ENCODE data around the gene PPFIBP1. TPM values are rescaled to one million over a fixed set of nuclear protein-coding genes. Genes with fewer than 3 reads are reported as not detected.
"Not testable (repeated sequence)": the region's sequence is repeated elsewhere in the genome, so short reads cannot be mapped to it uniquely, and the experiment has no call there.

The PPFIBP1 gene
- total RNA-seq, 1 experiment from 2014 or later = 17.0 TPM

DNA sequence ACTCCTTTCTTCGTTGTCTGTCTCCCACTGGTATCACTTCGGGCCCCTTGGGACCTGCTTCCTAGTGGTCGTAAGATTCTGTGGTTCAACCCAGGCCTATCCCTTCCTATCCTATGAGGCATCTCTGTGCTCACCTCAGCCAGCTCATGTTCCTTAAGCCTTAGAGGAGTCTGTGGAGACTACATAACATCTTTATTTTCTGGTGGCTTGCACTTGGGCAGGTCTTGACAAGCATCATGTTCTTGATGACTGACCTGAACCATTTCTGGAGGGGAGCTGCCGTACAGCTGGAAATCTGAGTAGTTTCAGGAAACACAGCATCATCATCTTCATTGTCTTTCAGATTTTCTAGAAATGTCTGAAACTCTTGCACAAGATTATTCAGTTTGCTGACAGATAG lies 69.3 kb downstream of the PPFIBP1 start:
- Histone ChIP-seq H3K36me3 (replicated peaks; ENCODE audit: control insufficient read depth, insufficient read depth, low read length) (no peaks in the 10 kb centered on the region), H3K4me3 (ENCODE audit: insufficient read depth, low read depth, low read length) (no peak overlapping the region), H3K27me3 (ENCODE audit: control insufficient read depth, insufficient read depth, low read length) (no peaks in the 10 kb centered on the region)
- DNase-seq = no peak

DNA sequence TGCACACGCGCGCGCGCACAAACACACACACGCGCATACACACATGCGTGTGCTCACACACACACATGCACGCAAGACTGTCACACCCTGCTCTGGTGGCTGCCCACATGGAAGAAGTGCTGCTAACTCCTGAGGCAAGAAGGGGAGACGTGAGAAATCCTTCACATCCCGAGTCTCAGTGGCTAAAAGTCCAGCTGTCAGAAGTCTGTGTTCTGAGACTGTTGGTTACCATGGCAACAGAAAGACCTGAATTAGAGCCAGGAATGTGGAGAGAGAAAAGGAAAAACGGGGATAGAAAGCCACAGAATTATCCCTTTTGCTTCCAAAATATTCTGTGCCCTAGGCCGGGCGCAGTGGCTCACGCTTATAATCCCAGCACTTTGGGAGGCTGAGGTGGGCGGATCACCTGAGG lies 71.2 kb downstream of the PPFIBP1 start:
- H3K27me3 ChIP-seq (ENCODE audit: control insufficient read depth, insufficient read depth, low read length) = no peaks in the 10 kb centered on the region
- no peak for DNase-seq
- H3K36me3 ChIP-seq (replicated peaks; ENCODE audit: control insufficient read depth, insufficient read depth, low read length) = no peaks in the 10 kb centered on the region
- H3K4me3 ChIP-seq (ENCODE audit: insufficient read depth, low read depth, low read length) = no peak overlapping the region

DNA sequence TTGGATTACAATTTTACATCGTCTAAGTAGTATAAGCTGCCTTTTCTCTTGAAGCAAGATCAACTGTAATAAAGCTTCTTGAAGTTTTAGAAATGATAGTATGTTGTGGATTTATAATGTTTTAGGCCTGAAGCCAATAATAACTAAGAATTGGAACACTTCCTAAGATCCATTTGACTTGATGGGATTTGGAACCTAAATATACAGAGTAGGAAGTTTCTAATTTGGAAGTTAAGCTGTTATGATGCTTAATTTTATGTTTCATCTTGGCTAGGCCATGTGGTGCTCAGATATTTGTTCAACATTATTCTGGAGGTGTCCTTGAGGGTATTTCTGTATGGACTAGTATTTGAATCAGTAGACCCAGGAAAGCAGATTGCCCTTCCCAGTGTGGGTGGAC lies 74.9 kb downstream of the PPFIBP1 start:
- not testable (repeated sequence) for H3K27me3 ChIP-seq (ENCODE audit: control insufficient read depth, insufficient read depth, low read length); H3K36me3 ChIP-seq (replicated peaks; ENCODE audit: control insufficient read depth, insufficient read depth, low read length); DNase-seq; H3K4me3 ChIP-seq (ENCODE audit: insufficient read depth, low read depth, low read length)

DNA sequence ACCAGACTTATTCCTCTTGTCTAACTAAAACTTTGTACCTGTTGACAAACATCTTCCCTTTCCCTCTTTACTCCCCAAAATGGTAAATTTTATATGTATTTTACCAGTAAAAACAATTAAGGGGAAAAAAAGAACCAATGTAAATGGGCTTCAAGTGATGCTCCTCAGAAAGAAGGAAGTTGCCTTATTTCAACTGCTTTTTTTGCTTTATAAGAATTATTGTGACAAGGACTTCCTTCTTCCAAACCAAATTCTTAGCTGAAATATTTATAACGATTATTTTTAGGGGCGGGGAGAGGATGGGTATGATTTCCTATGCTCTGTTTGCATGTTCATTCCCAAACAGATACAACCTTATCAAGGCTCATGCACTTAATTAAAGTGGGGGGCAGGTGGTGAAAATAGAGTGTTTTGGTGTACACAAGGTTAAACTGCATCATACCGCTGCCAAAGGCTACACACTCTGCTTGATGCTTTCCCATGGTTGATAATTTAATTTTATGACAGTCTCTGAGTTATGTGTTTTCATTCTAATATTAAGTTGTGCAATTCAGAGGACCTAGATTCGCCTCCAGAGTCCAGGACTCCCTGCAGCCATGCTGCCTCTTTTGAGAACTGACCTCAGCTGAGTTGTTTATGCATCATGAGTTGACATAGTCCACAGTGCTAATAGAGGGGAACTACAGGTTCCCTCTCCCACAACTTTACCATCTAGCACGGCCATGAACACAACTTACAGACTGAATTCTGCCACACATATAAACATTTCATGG lies 77.2 kb downstream of the PPFIBP1 start:
- H3K27me3 ChIP-seq (ENCODE audit: control insufficient read depth, insufficient read depth, low read length); H3K36me3 ChIP-seq (replicated peaks; ENCODE audit: control insufficient read depth, insufficient read depth, low read length); H3K4me3 ChIP-seq (ENCODE audit: insufficient read depth, low read depth, low read length); DNase-seq: not testable (repeated sequence)

DNA sequence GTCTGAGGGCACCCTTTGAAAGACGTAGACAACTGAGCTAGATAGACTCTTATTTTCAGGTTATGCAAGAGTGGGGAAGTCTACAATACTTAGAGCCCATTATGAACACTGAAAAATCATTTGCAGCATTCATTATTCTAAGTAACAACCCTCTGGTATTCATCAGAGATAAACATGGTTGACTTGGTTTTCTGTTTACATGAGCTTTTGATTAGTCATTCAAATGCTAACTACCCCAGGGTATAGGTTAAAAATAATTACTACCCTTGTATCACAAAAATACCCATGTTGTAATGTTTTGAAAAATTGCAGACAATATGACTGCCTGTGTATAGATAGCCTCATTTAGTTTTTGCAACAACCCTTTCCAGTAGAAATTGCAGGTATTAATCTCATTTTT lies 78.5 kb downstream of the PPFIBP1 start:
- DNase-seq = no peak
- H3K27me3 ChIP-seq (ENCODE audit: control insufficient read depth, insufficient read depth, low read length) = no peaks in the 10 kb centered on the region
- H3K36me3 ChIP-seq (replicated peaks; ENCODE audit: control insufficient read depth, insufficient read depth, low read length) = no peaks in the 10 kb centered on the region
- H3K4me3 ChIP-seq (ENCODE audit: insufficient read depth, low read depth, low read length) = no peak overlapping the region

DNA sequence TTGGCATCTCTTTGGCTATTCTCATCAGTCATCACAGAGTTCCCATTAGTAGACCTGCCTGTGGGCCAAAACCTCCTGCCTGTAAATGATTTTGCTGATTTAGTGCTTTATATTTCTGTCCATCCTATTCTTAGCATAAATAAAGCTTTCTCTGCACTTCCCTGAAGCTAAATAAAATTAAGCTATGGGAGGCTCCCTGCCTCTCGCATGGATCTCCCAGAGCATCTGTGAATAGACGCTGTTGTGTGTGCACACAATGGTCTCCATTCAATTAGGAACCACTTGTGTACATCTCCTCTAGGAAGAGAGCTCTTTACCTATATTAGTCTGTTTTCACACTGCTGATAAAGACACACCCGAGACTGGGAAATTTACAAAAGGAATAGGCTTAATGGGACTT lies 80.4 kb downstream of the PPFIBP1 start:
- Histone ChIP-seq H3K4me3 (ENCODE audit: insufficient read depth, low read depth, low read length) (no peak overlapping the region), H3K27me3 (ENCODE audit: control insufficient read depth, insufficient read depth, low read length) (no peaks in the 10 kb centered on the region), H3K36me3 (replicated peaks; ENCODE audit: control insufficient read depth, insufficient read depth, low read length) (no peaks in the 10 kb centered on the region)
- DNase-seq = no peak

DNA sequence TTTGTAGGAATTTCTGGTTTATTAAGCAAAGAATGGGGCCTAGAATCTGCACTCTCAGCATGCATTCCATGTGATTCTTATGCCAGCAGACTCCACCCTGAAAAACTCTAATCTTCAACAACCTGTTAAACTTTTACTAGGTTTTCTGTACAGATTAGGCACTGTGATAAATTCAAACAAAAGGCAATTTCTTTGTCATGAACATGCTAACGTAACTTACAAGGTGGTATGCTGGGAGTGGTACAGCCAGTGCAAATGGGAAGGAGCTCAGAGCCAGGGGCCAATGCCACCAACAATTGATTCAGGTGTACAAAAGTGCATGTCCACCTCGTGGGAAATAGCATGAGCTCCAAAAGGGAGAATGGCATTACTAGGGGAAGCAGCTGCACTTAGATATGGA lies 83.0 kb downstream of the PPFIBP1 start:
- no peaks in the 10 kb centered on the region for H3K36me3 ChIP-seq (replicated peaks; ENCODE audit: control insufficient read depth, insufficient read depth, low read length)
- no peak overlapping the region for H3K4me3 ChIP-seq (ENCODE audit: insufficient read depth, low read depth, low read length)
- no peak for DNase-seq
- H3K27me3 ChIP-seq (ENCODE audit: control insufficient read depth, insufficient read depth, low read length) = no peaks in the 10 kb centered on the region

DNA sequence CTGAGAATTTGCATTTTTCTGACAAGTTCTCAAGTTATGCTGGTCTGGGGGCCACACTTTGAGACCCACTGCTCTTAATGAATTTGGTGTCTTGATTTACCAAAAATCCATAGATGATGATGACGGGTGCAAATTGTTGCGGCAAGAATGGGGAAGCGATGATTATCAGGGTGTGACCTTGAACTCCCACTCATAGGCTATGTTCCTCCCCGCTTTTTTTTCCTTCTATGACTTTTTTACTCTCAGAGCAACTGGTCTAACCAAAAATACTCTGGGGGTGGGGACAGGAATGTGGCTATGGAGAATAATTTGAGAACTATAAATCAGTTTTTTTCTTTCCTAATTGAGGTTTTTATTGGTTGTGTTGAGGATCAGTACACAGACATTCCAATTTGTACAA lies 83.6 kb downstream of the PPFIBP1 start:
- no peak overlapping the region for H3K4me3 ChIP-seq (ENCODE audit: insufficient read depth, low read depth, low read length)
- no peaks in the 10 kb centered on the region for H3K27me3 ChIP-seq (ENCODE audit: control insufficient read depth, insufficient read depth, low read length)
- H3K36me3 ChIP-seq (replicated peaks; ENCODE audit: control insufficient read depth, insufficient read depth, low read length) = no peaks in the 10 kb centered on the region
- DNase-seq = no peak

DNA sequence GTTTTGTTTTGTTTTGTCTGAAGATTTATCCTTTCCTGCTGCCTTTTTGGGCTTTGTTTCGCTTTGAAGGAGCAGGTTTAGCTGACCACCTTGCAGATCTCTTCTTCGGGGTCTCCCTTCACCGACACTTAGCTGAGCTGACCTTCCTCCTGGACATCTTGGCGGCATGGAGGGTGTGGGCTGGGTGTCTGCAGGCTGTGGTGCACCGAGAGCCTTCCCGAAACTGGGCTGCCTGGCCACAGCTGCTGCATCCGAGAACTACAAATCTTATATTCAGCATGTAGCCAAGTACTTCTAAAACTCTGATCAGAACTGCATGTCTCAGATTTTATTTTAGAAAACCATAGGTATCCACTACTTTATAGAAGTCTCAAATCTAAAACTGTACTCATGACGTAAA lies 84.9 kb downstream of the PPFIBP1 start:
- H3K36me3 ChIP-seq (replicated peaks; ENCODE audit: control insufficient read depth, insufficient read depth, low read length) = no peaks in the 10 kb centered on the region
- no peak for DNase-seq
- no peak overlapping the region for H3K4me3 ChIP-seq (ENCODE audit: insufficient read depth, low read depth, low read length)
- no peaks in the 10 kb centered on the region for H3K27me3 ChIP-seq (ENCODE audit: control insufficient read depth, insufficient read depth, low read length)

DNA sequence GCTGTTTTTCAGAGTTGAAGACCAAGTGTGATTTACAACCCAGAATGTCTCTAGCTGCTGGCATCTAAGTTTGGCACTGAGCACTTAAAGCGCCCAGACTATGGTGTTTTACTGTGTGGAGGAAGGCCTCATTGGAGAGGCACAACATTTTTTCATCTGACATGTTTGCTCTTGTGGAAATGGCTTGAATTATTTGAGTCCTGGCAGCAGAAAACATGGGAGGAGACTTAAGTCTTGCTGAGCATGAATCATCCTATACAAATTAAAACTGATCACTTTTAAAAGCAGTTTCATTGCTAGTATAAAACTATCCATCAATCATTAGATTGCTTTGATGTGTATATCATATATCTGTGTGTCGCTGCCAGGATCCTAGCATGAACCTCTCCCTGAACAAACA lies 86.4 kb downstream of the PPFIBP1 start:
- no peak for DNase-seq

DNA sequence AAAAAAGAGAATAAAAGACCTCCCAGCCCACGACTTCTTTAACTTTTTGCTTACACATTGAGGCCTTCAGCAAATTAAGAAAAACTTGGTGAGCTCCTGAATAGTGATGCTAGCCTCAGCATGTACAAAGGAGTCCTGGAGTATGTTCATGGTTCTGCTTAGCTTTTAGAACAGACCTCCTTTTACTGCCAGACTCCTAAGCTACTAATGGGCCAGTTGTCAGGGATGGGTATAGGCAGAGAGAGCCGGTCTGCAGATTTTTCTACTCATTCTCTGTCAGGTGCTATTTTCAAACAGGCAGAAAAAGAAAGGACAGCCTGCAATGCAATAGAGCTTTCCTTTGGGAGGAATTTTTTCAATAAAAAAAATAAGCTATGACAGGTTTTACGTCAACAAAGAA lies 90.4 kb downstream of the PPFIBP1 start:
- H3K36me3 ChIP-seq (replicated peaks; ENCODE audit: control insufficient read depth, insufficient read depth, low read length) = no peaks in the 10 kb centered on the region
- DNase-seq = no peak
- H3K4me3 ChIP-seq (ENCODE audit: insufficient read depth, low read depth, low read length) = no peak overlapping the region
- H3K27me3 ChIP-seq (ENCODE audit: control insufficient read depth, insufficient read depth, low read length) = no peaks in the 10 kb centered on the region

More for the DNA sequence above, 86.4 kb downstream of the PPFIBP1 start:
- Histone ChIP-seq H3K4me3 (ENCODE audit: insufficient read depth, low read depth, low read length) (no peak overlapping the region), H3K36me3 (replicated peaks; ENCODE audit: control insufficient read depth, insufficient read depth, low read length) (no peaks in the 10 kb centered on the region), H3K27me3 (ENCODE audit: control insufficient read depth, insufficient read depth, low read length) (no peaks in the 10 kb centered on the region)

DNA sequence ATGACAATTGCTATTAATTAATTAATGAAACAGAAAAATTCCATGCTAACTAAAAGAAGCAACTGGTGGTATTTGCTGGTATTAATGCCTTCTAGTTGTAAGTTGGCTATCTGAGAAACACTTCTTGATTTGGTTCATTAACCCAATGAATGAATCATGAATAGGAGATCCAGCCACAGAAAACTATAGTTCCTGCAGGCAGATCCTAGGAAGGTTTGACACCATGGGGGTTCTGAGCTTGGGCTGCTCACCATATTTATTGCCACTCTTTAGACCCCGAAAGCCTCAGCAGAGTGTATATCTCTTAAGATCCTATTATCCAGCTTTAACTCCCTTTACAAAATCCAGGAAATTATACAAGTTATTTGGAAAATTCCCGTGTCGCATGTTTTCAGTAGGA lies 90.9 kb downstream of the PPFIBP1 start:
- no peak for DNase-seq
- Histone ChIP-seq H3K4me3 (ENCODE audit: insufficient read depth, low read depth, low read length) (no peak overlapping the region), H3K27me3 (ENCODE audit: control insufficient read depth, insufficient read depth, low read length) (no peaks in the 10 kb centered on the region), H3K36me3 (replicated peaks; ENCODE audit: control insufficient read depth, insufficient read depth, low read length) (no peaks in the 10 kb centered on the region)

DNA sequence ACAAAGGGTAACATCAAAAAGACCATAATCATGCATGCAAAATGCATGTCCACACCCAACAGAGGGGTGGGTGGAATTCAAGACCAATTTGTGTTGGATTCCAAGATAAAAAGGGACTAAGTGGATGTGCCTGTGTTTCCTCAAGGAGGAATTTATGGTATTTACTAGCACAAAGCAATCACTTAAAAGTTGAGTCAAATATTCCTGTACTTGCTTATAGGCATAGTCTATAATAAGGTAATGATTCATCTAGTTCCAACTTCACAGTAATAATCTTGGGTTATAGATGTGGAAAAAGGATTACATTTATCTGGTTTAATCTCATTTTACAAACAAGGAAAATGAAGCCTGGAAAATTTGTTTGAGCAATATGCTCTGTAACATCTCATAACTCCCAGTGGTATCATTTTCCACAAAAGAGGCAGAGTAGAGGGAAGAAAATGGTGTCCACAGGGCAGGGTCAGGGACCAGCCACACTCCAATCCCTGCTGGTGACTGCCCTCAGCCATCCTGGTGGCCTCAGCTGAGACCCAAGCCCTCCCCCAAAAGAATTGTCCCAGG lies 91.4 kb downstream of the PPFIBP1 start:
- no peak for DNase-seq
- no peaks in the 10 kb centered on the region for H3K27me3 ChIP-seq (ENCODE audit: control insufficient read depth, insufficient read depth, low read length)

DNA sequence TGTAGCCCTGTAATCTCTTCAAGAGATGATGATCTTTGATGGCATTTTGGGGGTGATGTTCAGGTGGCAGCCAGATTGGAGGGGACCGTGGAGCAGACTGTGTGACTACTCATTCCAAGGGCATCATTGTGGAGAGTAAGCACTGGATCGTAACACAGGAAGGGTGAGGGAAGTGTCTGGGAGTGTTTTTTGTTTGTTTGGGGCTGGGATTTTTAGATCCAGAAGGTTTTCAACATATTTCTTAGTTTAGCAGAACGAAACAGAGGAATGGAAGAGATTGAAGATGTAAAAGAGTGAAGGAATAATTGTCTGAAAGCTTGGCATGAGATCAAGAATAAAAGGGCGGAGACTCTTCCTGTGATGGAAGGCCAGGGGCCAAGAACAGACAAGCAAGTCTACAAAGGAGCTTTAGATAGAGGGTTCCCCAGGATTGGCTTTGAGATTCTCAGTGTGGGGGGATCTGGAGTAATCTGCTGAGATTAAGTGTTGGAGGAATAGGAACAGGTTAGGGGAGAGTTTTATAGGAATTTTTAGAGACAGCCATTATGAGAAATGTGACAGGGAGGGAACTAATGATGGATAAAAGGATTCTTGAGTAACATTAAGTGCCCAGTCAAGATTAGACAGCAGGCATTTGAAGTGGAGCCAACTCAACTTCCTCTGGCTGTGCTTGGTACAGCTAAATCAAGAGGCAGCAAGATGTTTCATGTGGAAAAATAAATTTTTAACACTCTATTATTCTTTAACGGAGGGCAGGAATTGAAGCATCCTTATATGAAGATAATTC lies 92.5 kb downstream of the PPFIBP1 start:
- Histone ChIP-seq H3K27me3 (ENCODE audit: control insufficient read depth, insufficient read depth, low read length) (no peaks in the 10 kb centered on the region), H3K36me3 (replicated peaks; ENCODE audit: control insufficient read depth, insufficient read depth, low read length) (no peaks in the 10 kb centered on the region), H3K4me3 (ENCODE audit: insufficient read depth, low read depth, low read length) (no peak overlapping the region)
- no peak for DNase-seq

More for the DNA sequence above, 91.4 kb downstream of the PPFIBP1 start:
- Histone ChIP-seq H3K4me3 (ENCODE audit: insufficient read depth, low read depth, low read length) (no peak overlapping the region), H3K36me3 (replicated peaks; ENCODE audit: control insufficient read depth, insufficient read depth, low read length) (no peaks in the 10 kb centered on the region)

DNA sequence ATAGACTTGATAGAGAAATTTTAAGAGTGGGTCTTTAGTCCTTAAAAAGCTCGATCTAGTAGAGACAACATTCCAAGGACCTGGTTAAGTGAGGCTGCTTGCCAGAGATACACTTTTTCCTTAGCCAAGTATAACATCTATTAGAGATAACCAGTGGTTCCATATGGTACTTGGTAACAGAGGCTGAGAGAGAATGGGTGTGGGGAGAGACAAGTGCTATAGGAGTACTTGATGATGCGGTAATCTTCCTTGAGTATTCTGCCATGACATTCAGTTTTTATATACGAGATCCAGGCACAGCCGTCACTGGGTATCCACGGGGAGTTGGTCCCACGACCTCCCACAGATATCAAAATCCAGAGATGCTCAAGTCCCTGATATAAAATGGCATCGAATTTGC lies 94.8 kb downstream of the PPFIBP1 start:
- no peak overlapping the region for H3K4me3 ChIP-seq (ENCODE audit: insufficient read depth, low read depth, low read length)
- no peaks in the 10 kb centered on the region for H3K36me3 ChIP-seq (replicated peaks; ENCODE audit: control insufficient read depth, insufficient read depth, low read length)
- H3K27me3 ChIP-seq (ENCODE audit: control insufficient read depth, insufficient read depth, low read length) = no peaks in the 10 kb centered on the region
- DNase-seq = no peak

Measured in H7 (cell line).